SU-DHL-6 (cell line): Measurements from ENCODE around the gene C5orf47.

Experiments
- H2AFZ ChIP-seq: fragments of 200-600 bp; sonication (generic); 2 replicates; pipeline ENCODE4 v1.6.1; 2014; ENCODE audit warnings: low read depth, mild to moderate bottlenecking, moderate library complexity, mixed read lengths, antibody characterized with exemption, low read length; ENCODE audit not compliant: severe bottlenecking
- H3F3A ChIP-seq: fragments of 200-600 bp; shearing (Covaris generic); 2 replicates; pipeline ENCODE4 v1.6.0; 2016; ENCODE audit warnings: antibody characterized with exemption, mild to moderate bottlenecking; ENCODE audit not compliant: insufficient read depth
- H3K27ac ChIP-seq: fragments of 200-600 bp; sonication (generic); 2 replicates; pipeline ENCODE4 v1.5.1; 2016; ENCODE audit warnings: low read depth, mild to moderate bottlenecking, low read length, moderate library complexity, mixed read lengths
- H3K27me3 ChIP-seq: fragments of 200-600 bp; sonication (generic), shearing (Covaris generic); 2 replicates; pipeline ENCODE4 v1.6.0; 2014; ENCODE audit warnings: mild to moderate bottlenecking, low read length
- H3K36me3 ChIP-seq: fragments of 200-600 bp; sonication (generic); 2 replicates; pipeline ENCODE4 v1.6.1; 2014; ENCODE audit warnings: mild to moderate bottlenecking, low read length, mixed read lengths
- H3K4me2 ChIP-seq: fragments of 300-600, 200-600 bp; shearing (Covaris generic), sonication (generic); 2 replicates; pipeline ENCODE4 v1.6.0; 2014; ENCODE audit warnings: low read length, low read depth, mild to moderate bottlenecking; ENCODE audit not compliant: poor library complexity, severe bottlenecking
- H3K4me3 ChIP-seq: fragments of 200-600 bp; sonication (generic); 2 replicates; pipeline ENCODE4 v1.5.1; 2014; ENCODE audit warnings: antibody characterized with exemption, low read length, mild to moderate bottlenecking, mixed read lengths; ENCODE audit not compliant: insufficient read depth, poor library complexity, severe bottlenecking
- H3K79me2 ChIP-seq: fragments of 200-600 bp; sonication (generic); 2 replicates; pipeline ENCODE4 v1.6.1; 2014; ENCODE audit warnings: mild to moderate bottlenecking, low read length, moderate library complexity; ENCODE audit not compliant: insufficient read depth
- H3K9ac ChIP-seq: fragments of 200-600 bp; sonication (generic); 2 replicates; pipeline ENCODE4 v1.7.0; 2014; ENCODE audit warnings: mild to moderate bottlenecking, low read length
- H3K9me2 ChIP-seq: fragments of 200-600 bp; sonication (generic); replicated peaks from 2 replicates; pipeline ENCODE4 v1.6.1; 2014; ENCODE audit warnings: low read length; ENCODE audit not compliant: insufficient read depth
- H3K9me3 ChIP-seq: fragments of 200-600 bp; sonication (generic); 2 replicates; pipeline ENCODE4 v1.6.1; 2014; ENCODE audit warnings: low read length, mixed read lengths; ENCODE audit not compliant: insufficient read depth
- H4K20me1 ChIP-seq: fragments of 200-600 bp; sonication (generic); 2 replicates; pipeline ENCODE4 v1.6.1; 2014; ENCODE audit warnings: low read depth, mild to moderate bottlenecking, antibody characterized with exemption, low read length, moderate library complexity, mixed read lengths
- CTCF ChIP-seq: fragments of 200-600 bp; sonication (generic); IDR thresholded peaks from one replicate; pipeline ENCODE4 v1.5.1; 2017; ENCODE audit warnings: antibody characterized with exemption, mild to moderate bottlenecking, low read length, moderate library complexity; ENCODE audit not compliant: insufficient read depth, poor library complexity, severe bottlenecking
- EZH2phosphoT487 ChIP-seq: fragments of 200-600 bp; sonication (generic), shearing (Covaris generic); conservative IDR thresholded peaks from 2 replicates; pipeline ENCODE4 v1.6.1; 2018; ENCODE audit warnings: mild to moderate bottlenecking, antibody characterized with exemption, low read length, moderate library complexity, mixed read lengths

C5orf47 gene

GRCh38 chr5:174052636-174053035, 63.7 kb downstream of the C5orf47 start:
- H3K27me3 ChIP-seq = no peaks in the 10 kb centered on the region
- no peak overlapping the region for H3K4me2 ChIP-seq
- H3K9me2 ChIP-seq = no peaks in the 10 kb centered on the region
- no peaks in the 10 kb centered on the region for H4K20me1 ChIP-seq
- H3F3A ChIP-seq = no peaks in the 10 kb centered on the region
- H3K36me3 ChIP-seq = no peaks in the 10 kb centered on the region
- no peak for TF ChIP-seq CTCF
- no peak for TF ChIP-seq EZH2phosphoT487
- no peak overlapping the region for H3K27ac ChIP-seq
- H2AFZ ChIP-seq = no peak overlapping the region
- H3K9me3 ChIP-seq = no peaks in the 10 kb centered on the region
- no peak overlapping the region for H3K4me3 ChIP-seq
- no peak overlapping the region for H3K9ac ChIP-seq
- no peaks in the 10 kb centered on the region for H3K79me2 ChIP-seq

GRCh38 chr5:174053905-174054304, 64.9 kb downstream of the C5orf47 start:
- H3K4me2 ChIP-seq = no peak overlapping the region
- TF ChIP-seq CTCF (no peak), EZH2phosphoT487 (no peak)
- H3K36me3 ChIP-seq = no peaks in the 10 kb centered on the region
- H3K27ac ChIP-seq = no peak overlapping the region
- H3K79me2 ChIP-seq = no peaks in the 10 kb centered on the region
- no peak overlapping the region for H3K9ac ChIP-seq
- no peaks in the 10 kb centered on the region for H3F3A ChIP-seq
- no peaks in the 10 kb centered on the region for H4K20me1 ChIP-seq
- no peaks in the 10 kb centered on the region for H3K9me2 ChIP-seq
- H3K9me3 ChIP-seq = no peaks in the 10 kb centered on the region
- no peaks in the 10 kb centered on the region for H3K27me3 ChIP-seq
- no peak overlapping the region for H3K4me3 ChIP-seq
- no peak overlapping the region for H2AFZ ChIP-seq
